DOHH2 (cell line): ENCODE results near the gene CELA1.
A peak's percentile ranks its signal among the peaks of the same experiment; 100 is the strongest.

ENCODE experiments used
- CTCF ChIP-seq: fragments of 200-600 bp; sonication (generic); IDR thresholded peaks from one replicate; pipeline ENCODE4 v1.5.1; 2014; ENCODE audit warnings: antibody characterized with exemption, mild to moderate bottlenecking, low read depth, low read length; ENCODE audit not compliant: poor library complexity, severe bottlenecking
- EZH2phosphoT487 ChIP-seq: fragments of 200-600 bp; sonication (generic); IDR thresholded peaks from 2 replicates; pipeline ENCODE4 v1.6.1; 2017; ENCODE audit warnings: borderline replicate concordance, mild to moderate bottlenecking, antibody characterized with exemption, low read length, moderate library complexity, mixed read lengths

- TF ChIP-seq CTCF, result peak; percentile 51
- TF ChIP-seq EZH2phosphoT487, result no peak
These were observed 25.5 kb upstream of the CELA1 start for GRCh38 chr12:51372021-51372420.
